Hematopoietic multipotent progenitor cell (in vitro differentiated cells): ENCODE measurements around the gene OR1F1. TPM values are rescaled to one million over a fixed set of nuclear protein-coding genes. Genes with fewer than 3 reads are reported as not detected.

ENCODE experiments used
- DNase-seq, 3 donors: peaks; one replicate each; pipeline ENCODE4 v3.0.0-alpha.2; 2011 to 2015; ENCODE audit warnings: low read depth in 2 of 3, low spot score in 2 of 3
- total RNA-seq: library from RNA; depleted of rRNA; stranded (reverse); fragments of >200 nt; gene quantifications from one replicate; pipeline ENCODE4 v1.2.3, GENCODE V29; 2012

OR1F1 gene
- total RNA-seq, 1 donor, result not detected

GRCh38 chr16:3243882-3244281 lies 55.9 kb downstream of the OR1F1 start:
- DNase-seq, result no peak

DNA sequence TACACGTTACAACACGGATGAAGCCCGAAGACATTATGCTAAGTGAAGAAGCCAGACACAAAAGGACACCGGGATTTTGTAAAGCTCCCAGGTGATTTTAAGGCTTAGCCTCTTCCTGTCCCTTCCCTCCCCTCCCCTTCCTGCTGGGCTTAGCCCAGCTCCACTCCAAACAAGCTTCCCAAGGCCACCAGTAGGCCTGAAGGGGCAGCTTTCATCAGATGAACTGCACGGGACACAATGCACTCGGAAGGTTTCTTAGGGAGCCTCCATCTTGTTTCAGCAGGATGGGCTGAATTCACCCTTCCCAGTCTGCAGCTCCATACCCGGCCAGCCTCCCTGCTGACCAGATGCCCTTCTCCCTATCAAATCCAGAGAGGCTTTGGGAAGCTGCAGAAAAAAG lies 58.0 kb downstream of the OR1F1 start:
- DNase-seq, result no peak

- DNase-seq, result no peak
Measured at GRCh38 chr16:3246876-3247275, 58.9 kb downstream of the OR1F1 start.

DNA sequence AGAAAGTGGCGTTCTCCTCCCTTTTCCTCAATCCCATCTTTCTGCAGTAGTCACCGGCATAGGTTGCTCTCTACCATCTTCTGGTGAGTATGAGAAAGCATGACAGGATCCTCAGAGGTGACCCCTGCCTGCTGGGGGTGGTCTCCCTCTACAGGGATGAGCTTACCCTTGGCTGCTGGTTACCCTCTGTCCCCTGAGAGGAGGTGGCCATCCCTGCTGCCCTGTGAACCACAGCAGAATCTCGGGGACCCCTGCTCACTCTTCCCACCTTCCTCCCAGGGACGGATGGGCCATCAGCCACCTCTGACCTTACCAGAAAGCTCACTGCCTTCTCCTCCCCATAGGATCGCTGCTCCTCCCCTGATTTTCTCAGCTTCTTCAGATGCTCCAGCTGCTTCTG lies 60.6 kb downstream of the OR1F1 start:
- no peak for DNase-seq

DNA sequence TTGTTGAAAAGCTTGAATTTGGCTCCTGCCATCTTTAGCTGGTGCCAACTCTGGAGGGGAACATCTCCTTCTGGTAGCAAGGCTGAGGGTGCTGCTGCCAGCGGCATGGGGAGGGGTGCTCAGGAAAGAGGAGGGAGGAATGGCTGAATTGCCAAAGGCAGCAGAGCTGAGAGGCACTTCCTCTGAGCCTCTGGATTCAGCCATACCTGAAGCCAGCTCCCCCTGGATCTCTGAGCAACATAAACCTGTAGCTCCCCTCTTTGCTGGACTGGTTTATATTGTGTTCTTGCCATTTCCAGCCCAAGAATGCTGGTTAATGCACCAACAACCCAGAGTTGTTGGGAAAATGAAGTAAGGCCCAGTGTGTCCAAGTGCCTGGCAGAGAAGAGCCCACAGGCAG lies 61.0 kb downstream of the OR1F1 start:
- no peak for DNase-seq

- DNase-seq, result no peak
Measured at GRCh38 chr16:3249451-3249850, 61.4 kb downstream of the OR1F1 start.

GRCh38 chr16:3252967-3253366 lies 65.0 kb downstream of the OR1F1 start:
- no peak for DNase-seq

- DNase-seq, result no peak
Measured at GRCh38 chr16:3254309-3254708, 66.3 kb downstream of the OR1F1 start.

Other genes starting within 250 kb of the OR1F1 start
- under 0.01 TPM for gene KREMEN2, start 223.9 kb upstream of the OR1F1 start, total RNA-seq
- 19.4 TPM for gene PAQR4, start 218.9 kb upstream of the OR1F1 start, total RNA-seq
- gene PKMYT1, start 207.8 kb upstream of the OR1F1 start, total RNA-seq, result 7.3 TPM
- gene CLDN9, start 175.3 kb upstream of the OR1F1 start, total RNA-seq, result 0.27 TPM
- gene CLDN6, start 170.0 kb upstream of the OR1F1 start, total RNA-seq, result 0.27 TPM
- gene TNFRSF12A, start 167.8 kb upstream of the OR1F1 start, total RNA-seq, result 7.8 TPM
- gene HCFC1R1, start 164.3 kb upstream of the OR1F1 start, total RNA-seq, result 17.8 TPM
- gene THOC6, start 164.2 kb upstream of the OR1F1 start, total RNA-seq, result 45.0 TPM
- not detected for gene BICDL2, start 151.3 kb upstream of the OR1F1 start, total RNA-seq
- 0.27 TPM for gene MMP25, start 141.6 kb upstream of the OR1F1 start, total RNA-seq
- gene IL32, start 122.6 kb upstream of the OR1F1 start, total RNA-seq, result 0.54 TPM
- under 0.01 TPM for gene ZSCAN10, start 88.9 kb upstream of the OR1F1 start, total RNA-seq
- gene ZNF205, start 75.6 kb upstream of the OR1F1 start, total RNA-seq, result 4.8 TPM
- 7.0 TPM for gene ZNF213, start 53.2 kb upstream of the OR1F1 start, total RNA-seq
- 4.6 TPM for gene ZNF200, start 47.0 kb downstream of the OR1F1 start, total RNA-seq
- gene MEFV, start 68.4 kb downstream of the OR1F1 start, total RNA-seq, result 0.81 TPM
- 49.8 TPM for gene ZNF263, start 95.3 kb downstream of the OR1F1 start, total RNA-seq
- 5.7 TPM for gene TIGD7, start 117.2 kb downstream of the OR1F1 start, total RNA-seq
- gene ZNF75A, start 117.3 kb downstream of the OR1F1 start, total RNA-seq, result 21.0 TPM
- gene OR2C1, start 167.7 kb downstream of the OR1F1 start, total RNA-seq, result 0.27 TPM
- gene ZSCAN32, start 212.8 kb downstream of the OR1F1 start, total RNA-seq, result 11.0 TPM
- gene ZNF174, start 213.0 kb downstream of the OR1F1 start, total RNA-seq, result 8.6 TPM